GM04503 (cell line): ENCODE results near the gene HADHB.
"Not testable (repeated sequence)": the region's sequence is repeated elsewhere in the genome, so short reads cannot be mapped to it uniquely, and the experiment has no call there.

Experiments
- DNase-seq: peaks from one replicate; pipeline ENCODE4 v3.0.0-alpha.2; 2012; ENCODE audit warnings: low read depth

Gene HADHB

GRCh38 chr2:26329083-26329482, 84.3 kb downstream of the HADHB start:
- not testable (repeated sequence) for DNase-seq

- DNase-seq = peak; percentile 86
These were observed 85.4 kb downstream of the HADHB start for GRCh38 chr2:26330114-26330549.

- no peak for DNase-seq
These were observed 85.9 kb downstream of the HADHB start for GRCh38 chr2:26330604-26331003.

- not testable (repeated sequence) for DNase-seq
These were observed 86.6 kb downstream of the HADHB start for GRCh38 chr2:26331321-26331720.

- DNase-seq = no peak
These were observed 88.6 kb downstream of the HADHB start for GRCh38 chr2:26333293-26333692.

GRCh38 chr2:26335231-26335630, 90.5 kb downstream of the HADHB start:
- DNase-seq = no peak

GRCh38 chr2:26336719-26337118, 92.0 kb downstream of the HADHB start:
- DNase-seq = no peak

GRCh38 chr2:26337298-26337697, 92.6 kb downstream of the HADHB start:
- DNase-seq = no peak
